Endothelial cell (in vitro differentiated cells): ENCODE measurements around the gene GALNT13. TPM values are rescaled to one million over a fixed set of nuclear protein-coding genes. Genes with fewer than 3 reads are reported as not detected.

Experiments
- DNase-seq: peaks from one replicate; pipeline ENCODE4 v3.0.0; 2021; ENCODE audit warnings: low spot score
- H3K27ac Mint-ChIP-seq: one replicate; pipeline ENCODE4 v1.8.0; 2021; ENCODE audit warnings: mixed read lengths, inconsistent platforms; ENCODE audit not compliant: unreplicated experiment
- H3K27me3 Mint-ChIP-seq: one replicate; pipeline ENCODE4 v1.8.0; 2021; ENCODE audit warnings: mild to moderate bottlenecking, moderate library complexity, mixed read lengths, inconsistent platforms; ENCODE audit not compliant: unreplicated experiment
- H3K36me3 Mint-ChIP-seq: one replicate; pipeline ENCODE4 v1.8.0; 2021; ENCODE audit warnings: mild to moderate bottlenecking, low read depth, mixed read lengths, inconsistent platforms; ENCODE audit not compliant: unreplicated experiment
- H3K4me1 Mint-ChIP-seq: one replicate; pipeline ENCODE4 v1.8.0; 2021; ENCODE audit warnings: mild to moderate bottlenecking, mixed read lengths, inconsistent platforms; ENCODE audit not compliant: unreplicated experiment
- H3K4me3 Mint-ChIP-seq: one replicate; pipeline ENCODE4 v1.8.0; 2021; ENCODE audit warnings: mild to moderate bottlenecking, mixed read lengths, inconsistent platforms; ENCODE audit not compliant: unreplicated experiment
- H3K9me3 Mint-ChIP-seq: one replicate; pipeline ENCODE4 v1.8.0; 2021; ENCODE audit warnings: mixed read lengths, inconsistent platforms; ENCODE audit not compliant: unreplicated experiment
- total RNA-seq: library from RNA; stranded (reverse); fragmentation: NEBNext Ultra II Directional; extraction: Animal tissue kit (Norgen Biotek cat#: 25700); gene quantifications from one replicate; pipeline ENCODE4 v1.2.1, GENCODE V29; 2021; ENCODE audit not compliant: unreplicated experiment
- TF ChIP-seq, protein P1 (sequence below): fragments of 200-600 bp; sonication (generic); IDR thresholded peaks from one replicate; pipeline ENCODE4 v1.5.0; 2021; ENCODE audit warnings: antibody characterized with exemption; ENCODE audit not compliant: unreplicated experiment

GALNT13 gene
- total RNA-seq, 1 donor from 2014 or later, result 26.3 TPM

- Mint-ChIP-seq H3K4me3 (no peak overlapping the region), H3K36me3 (no peaks in the 10 kb centered on the region), H3K9me3 (no peaks in the 10 kb centered on the region), H3K27me3 (no peaks in the 10 kb centered on the region), H3K27ac (no peak overlapping the region), H3K4me1 (no peaks in the 10 kb centered on the region)
- no peak for DNase-seq
- TF ChIP-seq, protein P1, sequence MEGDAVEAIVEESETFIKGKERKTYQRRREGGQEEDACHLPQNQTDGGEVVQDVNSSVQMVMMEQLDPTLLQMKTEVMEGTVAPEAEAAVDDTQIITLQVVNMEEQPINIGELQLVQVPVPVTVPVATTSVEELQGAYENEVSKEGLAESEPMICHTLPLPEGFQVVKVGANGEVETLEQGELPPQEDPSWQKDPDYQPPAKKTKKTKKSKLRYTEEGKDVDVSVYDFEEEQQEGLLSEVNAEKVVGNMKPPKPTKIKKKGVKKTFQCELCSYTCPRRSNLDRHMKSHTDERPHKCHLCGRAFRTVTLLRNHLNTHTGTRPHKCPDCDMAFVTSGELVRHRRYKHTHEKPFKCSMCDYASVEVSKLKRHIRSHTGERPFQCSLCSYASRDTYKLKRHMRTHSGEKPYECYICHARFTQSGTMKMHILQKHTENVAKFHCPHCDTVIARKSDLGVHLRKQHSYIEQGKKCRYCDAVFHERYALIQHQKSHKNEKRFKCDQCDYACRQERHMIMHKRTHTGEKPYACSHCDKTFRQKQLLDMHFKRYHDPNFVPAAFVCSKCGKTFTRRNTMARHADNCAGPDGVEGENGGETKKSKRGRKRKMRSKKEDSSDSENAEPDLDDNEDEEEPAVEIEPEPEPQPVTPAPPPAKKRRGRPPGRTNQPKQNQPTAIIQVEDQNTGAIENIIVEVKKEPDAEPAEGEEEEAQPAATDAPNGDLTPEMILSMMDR, result no peak
Observed at GRCh38 chr2:154331784-154332183, 460.1 kb downstream of the GALNT13 start.

DNA sequence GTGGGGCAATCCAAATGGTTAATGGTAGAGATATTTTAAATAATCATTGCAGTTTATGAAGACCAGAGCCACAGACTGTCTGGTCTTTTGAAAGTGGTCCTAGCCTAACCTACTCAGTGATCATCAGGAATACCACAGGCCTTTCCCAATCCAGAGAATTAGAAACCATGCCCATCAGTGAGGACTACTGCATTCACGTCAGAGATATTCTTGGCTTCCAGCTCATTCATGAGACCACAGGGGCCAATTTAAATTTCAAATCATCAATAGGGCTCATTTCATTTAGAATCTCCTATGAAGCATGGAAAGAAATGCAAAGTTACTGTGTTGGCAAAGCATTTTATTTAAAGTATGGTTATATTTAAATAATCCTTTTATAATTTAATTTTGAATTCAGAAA is 464.5 kb downstream of the GALNT13 start:
- TF ChIP-seq, protein P1, result no peak
- no peaks in the 10 kb centered on the region for H3K27me3 Mint-ChIP-seq
- H3K4me3 Mint-ChIP-seq, result no peak overlapping the region
- no peaks in the 10 kb centered on the region for H3K9me3 Mint-ChIP-seq
- no peaks in the 10 kb centered on the region for H3K36me3 Mint-ChIP-seq
- no peak for DNase-seq
- H3K4me1 Mint-ChIP-seq, result no peaks in the 10 kb centered on the region
- no peak overlapping the region for H3K27ac Mint-ChIP-seq

DNA sequence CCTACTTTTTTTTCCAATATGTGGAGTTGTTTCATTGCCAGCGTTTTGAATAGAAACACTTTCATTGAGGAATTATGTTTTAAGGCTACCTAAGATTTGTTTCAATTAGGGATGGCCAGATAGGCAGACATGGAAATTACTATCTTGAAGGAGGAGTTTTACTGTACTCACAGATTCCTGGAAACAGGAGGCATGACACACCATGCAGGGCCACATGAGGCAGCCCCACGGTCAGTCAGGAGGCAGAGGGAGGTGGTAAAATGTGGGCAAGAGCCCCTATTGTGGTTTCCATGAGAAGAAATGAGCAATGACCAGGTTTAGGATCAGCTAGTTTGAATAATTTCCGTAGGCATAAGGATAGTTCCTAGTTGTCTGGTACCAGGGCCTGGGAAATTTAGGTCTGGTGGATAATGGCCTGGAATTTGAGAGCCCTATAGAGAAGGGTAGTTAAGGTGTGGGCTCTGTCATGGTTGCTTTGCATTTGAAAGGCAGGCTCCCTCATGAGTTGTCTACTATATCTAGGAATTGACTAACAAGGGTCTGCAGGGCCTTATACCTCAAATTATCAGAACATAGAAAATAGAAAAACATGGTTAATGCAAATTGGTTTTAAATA is 466.7 kb downstream of the GALNT13 start:
- no peak for DNase-seq
- Mint-ChIP-seq H3K27ac (no peak overlapping the region), H3K4me3 (no peak overlapping the region), H3K36me3 (no peaks in the 10 kb centered on the region), H3K4me1 (no peaks in the 10 kb centered on the region), H3K27me3 (no peaks in the 10 kb centered on the region), H3K9me3 (no peaks in the 10 kb centered on the region)
- TF ChIP-seq, protein P1, result no peak

DNA sequence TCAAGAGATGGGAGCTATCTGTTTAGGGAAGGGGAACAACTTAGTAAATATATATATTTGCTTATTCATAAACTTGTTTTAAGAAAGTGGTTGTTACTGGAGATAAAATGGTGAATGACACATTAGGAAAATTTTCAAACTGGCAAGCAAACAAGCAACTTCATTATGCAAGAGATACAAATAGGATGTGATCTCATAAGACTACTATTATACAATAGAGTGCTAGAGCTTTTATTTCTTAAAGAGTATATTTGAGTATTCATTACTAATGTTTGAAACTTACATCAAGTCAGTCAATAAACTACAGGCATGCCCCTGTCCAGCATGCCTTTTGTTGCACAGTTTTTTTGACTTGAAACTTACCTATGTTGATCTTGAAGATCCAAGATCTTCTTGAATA is 471.6 kb downstream of the GALNT13 start:
- no peaks in the 10 kb centered on the region for H3K4me1 Mint-ChIP-seq
- H3K4me3 Mint-ChIP-seq, result no peak overlapping the region
- no peak for DNase-seq
- TF ChIP-seq, protein P1, result no peak
- H3K27ac Mint-ChIP-seq, result no peak overlapping the region
- no peaks in the 10 kb centered on the region for H3K9me3 Mint-ChIP-seq
- H3K27me3 Mint-ChIP-seq, result no peaks in the 10 kb centered on the region
- no peaks in the 10 kb centered on the region for H3K36me3 Mint-ChIP-seq

DNA sequence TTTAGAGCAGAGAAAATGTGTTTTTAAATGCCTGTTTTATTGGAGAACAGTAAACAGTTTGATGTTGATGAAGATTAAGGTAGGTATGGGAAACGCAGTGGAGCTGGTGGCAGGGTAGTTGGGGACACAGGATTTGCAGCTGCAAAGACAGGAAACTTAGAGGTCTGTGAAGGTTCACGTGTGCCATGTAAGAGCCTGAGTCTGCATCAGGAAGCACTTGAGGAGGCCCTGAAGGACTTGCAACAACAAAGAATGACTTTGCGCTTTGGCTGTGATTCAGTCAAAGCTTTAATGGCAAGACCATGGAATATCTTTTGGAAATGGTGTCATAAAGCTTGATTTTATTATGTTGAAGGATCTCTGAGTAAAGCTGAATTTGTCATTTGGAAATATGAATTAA is 479.2 kb downstream of the GALNT13 start:
- Mint-ChIP-seq H3K27ac (no peak overlapping the region), H3K27me3 (no peaks in the 10 kb centered on the region), H3K4me3 (no peak overlapping the region), H3K4me1 (peaks cover 5% of the 10 kb centered on the region), H3K36me3 (no peaks in the 10 kb centered on the region), H3K9me3 (no peaks in the 10 kb centered on the region)
- DNase-seq, result no peak
- TF ChIP-seq, protein P1, result no peak
